G401.6 (cell line): ENCODE data around the gene KANSL1.
"Not testable (repeated sequence)": the region's sequence is repeated elsewhere in the genome, so short reads cannot be mapped to it uniquely, and the experiment has no call there.

Experiments
- FAIRE-seq: peaks from 2 replicates; lab custom pipeline; 2012; peaks lifted over from hg19 to GRCh38; lab: Jason Lieb, UNC

The KANSL1 gene, protein sequence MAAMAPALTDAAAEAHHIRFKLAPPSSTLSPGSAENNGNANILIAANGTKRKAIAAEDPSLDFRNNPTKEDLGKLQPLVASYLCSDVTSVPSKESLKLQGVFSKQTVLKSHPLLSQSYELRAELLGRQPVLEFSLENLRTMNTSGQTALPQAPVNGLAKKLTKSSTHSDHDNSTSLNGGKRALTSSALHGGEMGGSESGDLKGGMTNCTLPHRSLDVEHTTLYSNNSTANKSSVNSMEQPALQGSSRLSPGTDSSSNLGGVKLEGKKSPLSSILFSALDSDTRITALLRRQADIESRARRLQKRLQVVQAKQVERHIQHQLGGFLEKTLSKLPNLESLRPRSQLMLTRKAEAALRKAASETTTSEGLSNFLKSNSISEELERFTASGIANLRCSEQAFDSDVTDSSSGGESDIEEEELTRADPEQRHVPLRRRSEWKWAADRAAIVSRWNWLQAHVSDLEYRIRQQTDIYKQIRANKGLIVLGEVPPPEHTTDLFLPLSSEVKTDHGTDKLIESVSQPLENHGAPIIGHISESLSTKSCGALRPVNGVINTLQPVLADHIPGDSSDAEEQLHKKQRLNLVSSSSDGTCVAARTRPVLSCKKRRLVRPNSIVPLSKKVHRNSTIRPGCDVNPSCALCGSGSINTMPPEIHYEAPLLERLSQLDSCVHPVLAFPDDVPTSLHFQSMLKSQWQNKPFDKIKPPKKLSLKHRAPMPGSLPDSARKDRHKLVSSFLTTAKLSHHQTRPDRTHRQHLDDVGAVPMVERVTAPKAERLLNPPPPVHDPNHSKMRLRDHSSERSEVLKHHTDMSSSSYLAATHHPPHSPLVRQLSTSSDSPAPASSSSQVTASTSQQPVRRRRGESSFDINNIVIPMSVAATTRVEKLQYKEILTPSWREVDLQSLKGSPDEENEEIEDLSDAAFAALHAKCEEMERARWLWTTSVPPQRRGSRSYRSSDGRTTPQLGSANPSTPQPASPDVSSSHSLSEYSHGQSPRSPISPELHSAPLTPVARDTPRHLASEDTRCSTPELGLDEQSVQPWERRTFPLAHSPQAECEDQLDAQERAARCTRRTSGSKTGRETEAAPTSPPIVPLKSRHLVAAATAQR (N-terminal part only)

DNA sequence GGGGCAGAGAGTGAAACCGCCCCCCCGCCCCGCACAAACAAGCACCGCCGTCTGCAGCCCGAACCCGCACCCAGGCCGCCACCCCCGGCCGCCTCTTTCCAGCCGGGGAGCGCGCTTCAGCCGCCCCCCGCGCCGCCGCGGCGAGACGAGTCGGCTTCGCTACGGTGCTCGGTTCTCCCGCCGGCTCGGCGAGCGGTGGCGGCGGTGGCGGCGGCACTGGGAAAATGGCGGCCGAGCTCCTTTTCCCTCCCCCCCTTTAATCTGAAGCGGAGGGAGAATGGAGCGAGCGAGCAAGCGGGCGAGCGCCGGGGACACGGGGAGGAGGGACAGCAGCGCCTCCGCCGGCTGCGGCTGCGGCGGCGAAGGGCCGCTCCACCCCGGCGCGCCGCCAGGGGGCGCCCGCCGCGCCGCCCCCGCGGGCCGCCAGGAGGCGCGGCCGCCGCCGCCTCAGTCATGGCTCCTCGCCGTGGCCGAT is at the start of gene KANSL1:
KANSL1 (minus strand) TSS at position 279 of the 475 bp plus-strand sequence. CDS start 21,286 bp downstream, outside the sequence.
- FAIRE-seq, result no peak

DNA sequence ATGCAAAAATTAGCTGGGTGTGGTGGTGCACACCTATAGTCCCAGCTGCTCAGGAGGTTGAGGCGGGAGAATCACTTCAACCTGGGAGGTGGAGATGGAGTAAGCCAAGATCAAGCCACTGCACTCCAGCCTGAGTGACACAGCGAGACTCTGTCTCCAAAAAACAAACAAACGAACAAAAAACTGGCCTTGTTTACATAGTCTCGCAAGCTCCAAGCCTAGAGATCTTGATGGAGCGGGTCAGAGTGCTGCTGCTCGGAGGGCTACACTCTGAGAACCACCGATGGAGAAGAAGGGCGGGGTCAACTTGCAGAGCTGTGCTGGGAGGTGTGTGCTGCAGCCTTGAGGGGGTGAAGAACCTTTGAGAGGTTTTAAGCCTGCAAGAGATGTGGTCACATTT is 38.1 kb upstream of the KANSL1 start:
- not testable (repeated sequence) for FAIRE-seq

DNA sequence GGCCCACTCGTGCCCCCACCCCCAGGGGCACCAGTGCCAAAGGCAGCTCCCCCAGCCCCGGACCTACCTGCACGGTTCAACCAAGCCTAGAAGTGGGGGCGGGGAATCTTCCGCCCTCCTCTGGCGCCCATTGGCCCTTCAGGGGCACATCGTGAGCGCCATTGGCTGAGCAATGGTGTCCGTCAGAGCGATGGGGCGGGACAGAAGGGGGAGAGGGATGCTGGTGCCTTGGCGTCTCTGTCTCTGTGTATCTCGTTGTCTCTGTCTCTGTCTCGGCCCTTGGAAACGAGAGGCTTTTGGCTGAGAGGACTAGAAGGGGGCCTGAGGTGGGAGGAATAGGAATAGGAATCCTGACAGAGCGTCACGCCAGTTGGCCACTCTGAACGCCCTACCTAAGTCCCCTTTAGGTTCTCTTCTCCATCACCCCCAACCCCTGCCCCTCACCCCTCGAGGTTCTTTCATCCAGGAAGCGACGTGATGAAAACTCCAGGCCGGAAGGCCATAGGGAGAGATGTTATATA is 32.1 kb upstream of the KANSL1 start:
- FAIRE-seq, result peak; percentile 92

DNA sequence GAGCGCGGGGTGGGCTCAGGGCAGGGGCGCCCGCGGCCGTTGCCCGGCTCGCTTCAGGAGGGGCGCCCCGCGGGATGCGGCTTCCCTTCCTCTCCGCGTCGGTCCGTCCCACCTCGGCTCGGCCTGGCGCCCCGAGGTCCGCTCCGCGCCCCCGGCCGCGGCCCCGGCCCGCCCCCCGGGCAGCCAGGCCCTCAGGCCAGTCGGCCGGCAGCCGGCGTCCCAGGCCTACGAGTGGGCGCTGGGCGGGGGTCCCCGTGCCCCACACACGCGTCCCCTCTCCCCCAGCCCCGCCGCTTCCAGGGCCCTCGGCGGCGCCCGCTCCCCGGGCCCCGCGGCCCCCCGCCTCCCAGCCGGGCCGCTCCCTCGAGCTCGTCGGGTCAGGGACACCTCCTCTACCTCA is 31.6 kb upstream of the KANSL1 start:
- not testable (repeated sequence) for FAIRE-seq

DNA sequence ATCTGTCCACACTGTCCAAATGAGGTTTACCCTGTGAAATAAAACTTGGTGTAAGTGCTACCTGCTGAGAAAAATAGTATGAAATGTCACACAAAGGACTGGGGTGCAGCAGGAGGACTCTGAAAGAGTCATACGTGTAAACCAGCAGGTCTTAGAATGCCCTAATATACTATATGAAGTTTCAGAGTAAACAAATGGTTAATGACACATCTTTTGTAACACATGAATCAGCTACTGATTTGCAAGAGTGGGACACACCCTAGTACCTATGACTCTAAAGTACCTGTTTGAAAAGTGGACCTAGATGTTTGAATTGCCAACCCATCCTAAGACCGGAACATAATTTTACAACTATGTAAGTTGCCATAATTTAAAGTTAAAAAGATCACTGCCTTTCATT is 29.8 kb upstream of the KANSL1 start:
- not testable (repeated sequence) for FAIRE-seq

DNA sequence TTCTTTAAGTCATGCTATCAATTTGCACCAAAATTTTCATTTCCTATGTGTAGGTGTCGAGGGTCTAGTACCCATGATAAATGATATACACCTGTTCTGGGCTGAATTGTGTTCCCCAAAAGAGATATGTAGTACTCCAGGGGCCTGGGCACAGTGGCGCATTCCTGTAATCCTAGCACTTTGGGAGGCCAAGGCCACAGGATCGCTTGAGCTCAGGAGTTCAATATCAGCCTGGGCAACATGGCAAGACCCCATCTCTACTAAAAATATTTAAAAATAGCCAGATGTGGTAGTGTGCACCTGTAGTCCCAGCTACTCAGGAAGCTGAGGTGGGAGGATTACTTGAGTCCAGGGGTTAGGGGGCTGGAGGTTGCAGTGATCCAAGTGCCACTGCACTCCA is 23.5 kb upstream of the KANSL1 start:
- FAIRE-seq, result no peak

DNA sequence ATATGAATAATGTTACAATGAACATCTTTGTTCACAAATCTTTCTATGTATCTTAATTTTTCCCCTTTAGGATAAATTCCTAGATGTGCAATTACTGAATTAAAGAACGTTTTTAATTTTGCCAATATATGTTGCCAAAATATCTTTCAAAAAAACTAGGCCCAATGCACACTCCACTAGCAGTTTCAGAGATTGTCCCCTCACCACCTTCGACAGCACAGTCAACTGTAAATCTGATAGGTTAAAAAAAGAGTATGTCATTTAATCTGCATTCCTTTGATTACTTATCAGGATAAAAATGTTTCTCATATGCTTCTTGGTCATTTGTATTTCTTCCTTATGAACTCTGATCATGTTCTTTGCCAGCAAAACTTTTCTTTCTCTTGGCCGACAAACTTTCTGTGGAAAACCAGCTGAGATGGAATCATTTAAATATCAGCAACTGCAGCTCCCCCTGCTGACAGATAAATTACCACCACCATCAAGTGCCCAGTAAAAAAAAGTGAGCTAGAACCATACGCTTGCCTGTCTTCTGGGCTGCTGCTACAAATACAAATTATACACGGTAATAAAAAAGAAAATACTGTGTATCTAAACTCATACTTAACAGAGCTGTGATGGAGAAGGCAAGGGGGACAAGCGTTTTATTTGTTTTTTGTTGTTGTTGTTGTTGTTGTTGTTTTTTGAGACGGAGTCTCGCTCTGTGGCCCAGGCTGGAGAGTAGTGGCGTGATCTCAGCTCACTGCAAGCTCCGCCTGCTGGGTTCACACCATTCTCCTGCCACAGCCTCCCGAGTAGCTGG is 19.6 kb upstream of the KANSL1 start:
- FAIRE-seq, result peak; percentile 86

DNA sequence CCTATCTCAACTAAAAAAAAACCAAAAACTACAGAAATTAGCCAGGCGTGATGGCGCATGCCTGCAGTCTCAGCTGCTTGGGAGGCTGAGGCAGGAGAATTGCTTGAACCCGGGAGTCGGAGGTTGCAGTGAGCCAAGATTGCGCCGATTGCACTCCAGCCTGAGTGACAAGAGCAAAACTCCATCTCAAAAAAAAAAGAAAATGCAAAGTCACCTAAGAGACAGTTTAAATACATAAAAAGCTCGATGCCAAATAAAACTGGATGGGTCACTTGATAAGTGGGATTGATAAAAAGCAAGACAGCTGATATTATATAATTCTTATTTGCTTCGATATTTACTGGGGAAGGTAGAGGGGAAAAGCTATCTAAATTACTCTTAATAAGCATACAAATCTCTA is 15.8 kb upstream of the KANSL1 start:
- FAIRE-seq, result no peak

DNA sequence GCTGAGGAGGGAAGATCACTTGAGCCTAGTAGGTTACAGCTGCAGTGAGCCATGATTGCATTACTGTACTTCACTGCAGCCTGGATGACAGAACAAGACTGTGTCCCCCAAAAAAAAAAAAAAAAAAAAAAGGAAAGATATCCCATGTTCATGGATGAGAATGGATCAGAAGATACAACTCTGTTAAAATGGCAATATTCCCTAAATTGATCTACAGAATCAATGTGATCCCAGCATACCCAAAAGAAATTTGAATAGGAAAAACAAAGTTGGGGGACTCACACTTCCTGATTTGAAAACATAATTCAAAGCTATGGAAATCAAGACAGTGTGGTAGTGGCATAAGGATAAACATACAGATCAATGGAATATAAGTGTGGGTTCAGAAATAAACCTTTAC is 12.7 kb upstream of the KANSL1 start:
- no peak for FAIRE-seq

DNA sequence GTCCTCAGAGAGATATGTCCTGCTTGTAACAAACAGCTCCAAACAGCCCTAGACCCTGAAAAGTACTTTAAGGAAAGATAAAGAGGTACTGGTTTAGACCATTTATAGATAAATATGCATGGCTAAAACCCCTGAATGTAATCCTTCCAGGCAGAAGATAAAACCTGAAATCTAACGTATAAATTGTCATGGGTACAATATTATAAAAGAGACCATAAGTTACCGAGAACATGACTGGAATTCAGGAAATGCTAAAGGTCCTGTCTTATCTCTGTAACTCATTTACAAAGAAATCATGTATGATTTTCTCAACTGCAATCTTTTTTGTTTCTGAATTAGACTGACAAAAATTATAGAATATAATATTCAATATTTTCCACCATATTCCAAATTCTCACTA is 9.2 kb upstream of the KANSL1 start:
- FAIRE-seq, result no peak

DNA sequence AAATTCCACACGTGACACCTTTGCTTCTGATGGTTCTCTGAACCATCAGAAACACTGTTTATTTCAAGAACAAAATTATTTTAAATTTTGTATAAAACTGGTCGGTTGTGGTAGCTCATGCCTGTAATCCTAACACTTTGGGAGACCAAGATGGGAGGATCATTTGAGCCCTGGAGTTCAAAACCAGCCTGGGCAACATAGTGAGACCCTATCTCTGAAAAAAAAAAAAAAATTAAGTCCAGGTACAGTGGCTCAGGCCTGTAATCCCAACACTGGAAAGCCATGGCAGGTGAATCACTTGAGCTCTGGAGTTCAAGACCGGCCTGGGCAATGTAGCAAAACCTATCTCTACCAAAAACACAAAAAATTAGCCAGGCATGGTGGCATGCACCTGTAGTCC is 8.3 kb upstream of the KANSL1 start:
- no peak for FAIRE-seq

DNA sequence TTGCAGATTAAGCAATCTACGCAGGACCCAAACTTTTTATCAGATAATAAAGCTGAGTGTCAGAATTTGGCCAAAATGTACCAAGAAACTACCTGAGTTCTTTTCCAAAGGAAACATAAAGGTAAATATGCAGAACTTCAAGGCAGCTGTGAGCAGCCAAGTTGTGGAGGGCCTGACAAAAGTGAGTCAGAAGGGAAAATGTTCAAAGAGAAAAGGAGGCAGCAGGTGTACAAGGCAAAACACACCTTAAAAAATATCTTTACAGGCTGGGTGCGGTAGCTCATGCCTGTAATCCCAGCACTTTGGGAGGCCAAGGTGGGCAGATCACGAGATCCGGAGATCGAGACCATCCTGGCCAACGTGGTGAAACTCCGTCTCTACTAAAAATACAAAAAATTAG is 7.0 kb upstream of the KANSL1 start:
- no peak for FAIRE-seq

DNA sequence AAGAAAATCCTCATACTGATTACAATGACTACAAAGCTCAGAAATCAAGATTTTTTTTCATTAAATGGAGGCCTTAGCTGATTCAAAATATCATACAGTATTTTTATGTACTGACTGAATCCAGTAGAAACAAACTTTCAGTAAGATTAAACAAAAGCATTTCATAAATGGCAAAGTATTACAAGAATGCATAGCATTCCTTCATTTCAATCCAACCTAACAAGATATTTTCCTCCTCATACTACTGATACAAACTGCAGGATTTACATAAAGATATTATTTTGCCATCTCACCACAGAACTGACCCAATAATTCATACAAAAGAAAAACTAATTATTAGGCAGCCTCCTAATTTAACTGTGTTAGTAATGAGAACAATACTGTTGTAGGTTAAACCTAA is 6.2 kb upstream of the KANSL1 start:
- FAIRE-seq, result no peak

DNA sequence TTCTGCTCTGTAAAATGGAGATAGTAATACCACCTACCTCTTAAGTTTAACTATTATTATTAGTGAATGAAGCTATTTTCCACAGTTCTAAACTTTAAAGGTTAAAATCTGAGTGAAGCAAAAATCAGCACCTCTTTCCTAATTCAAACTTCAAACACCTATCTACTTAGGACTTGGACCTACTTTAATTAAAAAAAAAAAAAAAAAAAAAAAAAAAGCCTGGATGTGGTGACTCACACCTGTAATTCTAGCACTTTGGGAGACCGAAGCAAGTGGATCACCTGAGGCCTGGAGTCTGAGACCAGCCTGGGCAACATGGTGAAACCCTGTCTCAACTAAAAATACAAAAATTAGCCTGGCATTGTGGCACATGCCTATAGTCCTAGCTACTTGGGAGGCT is 5.0 kb upstream of the KANSL1 start:
- no peak for FAIRE-seq

DNA sequence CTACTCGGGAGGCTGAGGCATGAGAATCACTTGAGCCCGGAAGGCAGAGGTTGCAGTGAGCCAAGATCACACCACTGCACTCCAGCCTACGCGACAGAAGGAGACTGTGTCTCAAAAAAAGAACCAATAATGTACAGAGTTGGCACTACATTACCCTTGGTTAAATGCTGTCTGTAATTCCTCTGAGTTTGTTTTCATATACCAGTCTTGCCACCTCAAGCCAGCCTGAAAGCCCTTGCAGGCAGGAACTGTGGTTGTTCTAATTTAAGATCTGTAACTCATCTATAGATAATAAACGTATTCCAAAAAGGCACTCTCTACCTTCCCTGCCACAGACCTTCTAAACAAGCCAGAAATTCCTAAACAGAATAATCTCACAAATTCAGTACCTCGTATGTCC is 4.3 kb upstream of the KANSL1 start:
- no peak for FAIRE-seq

DNA sequence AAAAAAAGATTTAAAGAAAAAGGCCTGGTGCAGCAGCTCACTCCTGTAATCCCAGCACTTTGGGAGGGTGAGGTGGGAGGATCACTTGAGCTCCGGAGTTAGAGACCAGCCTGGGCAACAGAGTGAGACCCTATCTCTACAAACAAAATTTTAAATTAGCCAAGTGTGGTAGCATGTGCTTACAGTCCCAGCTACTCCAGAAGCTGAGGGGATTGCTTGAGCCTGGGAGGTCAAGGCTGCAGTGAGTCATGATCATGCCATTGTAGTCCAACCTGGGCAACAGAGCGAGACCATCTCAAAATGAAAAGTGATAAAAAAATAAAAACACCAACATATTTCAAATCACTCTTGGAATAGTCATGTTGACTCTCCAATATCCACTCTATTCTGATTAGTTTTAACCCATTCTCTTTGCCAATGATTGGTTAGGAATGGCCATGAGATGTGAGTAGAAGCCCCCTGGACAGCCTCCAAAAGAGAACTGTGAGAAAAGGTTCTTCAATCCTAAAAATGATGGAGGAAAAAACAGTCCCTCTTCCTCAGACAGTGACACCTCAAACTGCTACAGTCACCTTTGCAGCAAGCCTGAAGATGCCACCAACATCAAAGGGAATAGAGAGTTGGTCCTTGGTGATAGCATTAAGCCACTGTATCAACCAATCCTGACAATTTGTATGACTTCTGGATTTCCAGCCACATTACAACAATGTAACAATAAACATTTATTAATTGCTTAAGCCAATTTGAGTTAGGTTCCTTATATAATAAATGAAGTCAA is 2.9 kb upstream of the KANSL1 start:
- no peak for FAIRE-seq

DNA sequence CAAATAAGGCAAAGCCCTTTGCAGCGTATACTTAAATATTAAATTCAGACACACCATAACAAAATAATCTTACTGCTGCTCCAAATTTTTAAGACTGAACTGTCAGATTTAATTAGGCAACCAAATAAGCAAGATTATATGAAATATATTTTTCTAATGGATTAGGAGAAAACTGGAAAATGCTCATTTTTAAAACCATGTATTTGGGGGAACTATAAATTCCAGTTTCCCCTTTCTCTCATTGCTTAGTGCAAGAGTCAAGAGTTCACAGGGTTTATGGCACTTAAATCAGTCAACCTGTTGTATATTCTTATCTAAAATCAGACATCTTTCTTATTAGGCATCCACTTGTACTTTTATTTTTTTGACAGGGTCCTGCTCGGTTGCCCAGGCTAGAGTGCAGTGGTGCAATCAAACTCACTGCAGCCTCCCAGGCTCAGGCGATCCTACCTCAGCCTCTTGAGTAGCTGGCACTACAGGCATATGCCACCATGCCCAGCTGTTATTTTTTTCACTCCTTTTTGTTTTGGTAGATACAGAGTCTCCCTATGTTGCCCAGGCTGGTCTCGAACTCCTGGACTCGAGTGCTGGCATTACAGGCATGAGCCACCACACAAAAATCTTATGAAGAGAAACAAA is 2.1 kb upstream of the KANSL1 start:
- no peak for FAIRE-seq

DNA sequence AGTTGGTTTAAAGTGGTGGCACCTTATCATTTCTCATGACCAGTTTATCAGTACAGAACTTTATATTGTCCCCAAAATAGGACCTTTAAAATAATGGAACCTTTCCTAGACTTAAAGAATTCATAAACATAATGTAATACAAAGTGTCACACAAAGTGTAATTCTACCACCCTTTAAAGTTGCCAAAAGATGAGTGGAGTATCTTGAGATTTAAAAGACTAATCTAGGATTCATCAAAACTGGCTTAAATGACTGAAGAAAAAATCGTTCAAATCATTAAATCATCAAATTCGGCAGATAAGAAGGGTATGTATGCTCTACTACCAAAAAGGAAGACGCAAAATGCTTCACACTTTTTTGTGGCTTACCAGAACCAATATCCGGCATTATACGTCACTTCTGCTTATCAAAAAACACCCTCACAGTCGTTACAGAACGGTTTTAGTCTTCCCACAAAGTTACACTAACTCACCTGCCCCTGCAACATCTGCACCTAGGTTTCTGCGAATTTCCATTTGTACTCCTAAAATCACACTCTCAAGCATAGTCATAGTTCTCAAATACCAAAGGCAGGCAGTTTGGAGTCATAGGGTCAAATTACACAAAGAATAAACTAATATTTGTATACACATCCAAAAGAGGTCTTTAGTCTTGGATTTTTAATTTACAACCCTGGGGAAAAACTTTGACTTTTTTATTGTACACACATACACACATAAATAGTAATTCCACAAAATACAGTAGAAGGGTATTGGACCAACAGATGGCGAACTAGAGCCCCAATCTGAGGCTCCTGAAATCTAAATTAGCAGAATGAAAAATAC is 1.4 kb upstream of the KANSL1 start:
- peak; percentile 62 for FAIRE-seq

DNA sequence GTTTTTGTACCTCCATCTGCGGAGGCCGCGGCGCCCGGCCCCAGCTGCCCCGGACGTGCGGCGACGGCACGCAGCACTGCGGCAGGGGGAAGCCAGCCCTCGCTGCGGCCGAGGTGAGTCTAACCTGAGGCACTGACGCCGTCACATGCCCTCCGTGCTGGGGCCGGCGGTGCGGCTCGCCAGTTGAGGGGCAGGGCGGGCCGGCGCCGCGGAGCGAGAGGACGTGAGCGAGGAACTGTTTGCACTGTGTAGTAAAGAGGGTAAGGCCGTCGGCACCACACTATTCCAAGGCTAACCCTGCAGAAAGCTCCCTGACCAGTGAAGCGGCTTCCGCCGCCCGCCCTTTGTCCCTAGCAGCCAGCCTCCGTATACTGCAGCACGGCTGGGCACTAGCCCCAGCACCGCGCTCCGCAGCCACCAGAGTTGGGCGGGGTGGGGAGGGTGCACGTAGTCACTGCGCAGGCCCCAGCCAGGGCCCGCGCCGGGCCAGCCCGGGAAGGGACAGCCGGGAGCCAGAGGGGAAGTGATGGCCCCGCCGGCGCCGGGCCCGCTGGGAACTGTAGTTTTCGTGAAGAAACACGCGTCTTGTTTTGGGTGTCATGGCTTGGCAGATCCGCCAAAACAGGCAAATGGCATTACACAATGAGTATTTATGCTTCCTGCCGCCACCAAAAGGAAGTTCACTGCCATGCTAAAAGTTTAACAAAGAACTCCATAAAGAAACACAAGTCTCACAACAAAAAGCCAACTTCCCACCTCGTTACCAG is 580 bp upstream of the KANSL1 start:
- FAIRE-seq, result peak; percentile 21
